SK-N-SH (cell line): Measurements from ENCODE around the gene PANK4. TPM values are rescaled to one million over a fixed set of nuclear protein-coding genes. Genes with fewer than 3 reads are reported as not detected.

ENCODE experiments used
- CTCF ChIA-PET: fragments of 300-600, 350-600 bp; formaldehyde crosslinking; extraction: SDS; loops from one replicate; lab custom pipeline; 2021; lab: Yijun Ruan, JAX
- POLR2A ChIA-PET: fragments of 350-600 bp; sonication (Branson Sonifier 250); formaldehyde crosslinking; extraction: SDS; loops from one replicate; lab custom pipeline; 2020; ENCODE audit warnings: antibody characterized with exemption, inconsistent platforms; lab: Yijun Ruan, JAX
- DNase-seq: peaks from one replicate; pipeline ENCODE4 v3.0.0; 2012
- H2AFZ ChIP-seq: fragments of 200-600 bp; sonication (generic); 2 replicates; pipeline ENCODE4 v1.8.1; 2016; ENCODE audit warnings: antibody characterized with exemption, mild to moderate bottlenecking, low read depth
- H3F3A ChIP-seq: fragments of 200-600 bp; sonication (generic); replicated peaks from 2 replicates; pipeline ENCODE3; 2016; ENCODE audit warnings: antibody characterized with exemption, mild to moderate bottlenecking; ENCODE audit not compliant: insufficient read depth
- H3K27ac ChIP-seq, 2 experiments: fragments of 200-500 bp in 1 of 2; fragments of 200-600 bp in 1 of 2; sonication (Bioruptor generic) in 1 of 2; sonication (generic), shearing (Covaris generic) in 1 of 2; 2 replicates each; pipeline versions ENCODE4 v1.5.1 to v1.6.1; 2014 to 2016; ENCODE audit warnings: low read depth in 2 of 2, inconsistent platforms in 1 of 2, low read length in 1 of 2, mild to moderate bottlenecking in 1 of 2, mixed read lengths in 1 of 2
- H3K27me3 ChIP-seq: fragments of 200-600 bp; sonication (generic), shearing (Covaris generic); 2 replicates; pipeline ENCODE4 v1.6.1; 2016; ENCODE audit warnings: mixed run types; ENCODE audit not compliant: insufficient read depth
- H3K36me3 ChIP-seq, 2 experiments: fragments of 200-500 bp in 1 of 2; fragments of 200-600 bp in 1 of 2; sonication (Bioruptor generic) in 1 of 2; sonication (generic) in 1 of 2; replicated peaks in 1 of 2; 2 replicates each; pipeline versions ENCODE3 to v1.5.1; 2014 to 2016; ENCODE audit warnings: low read length in 1 of 2, mild to moderate bottlenecking in 1 of 2; ENCODE audit not compliant: insufficient read depth in 2 of 2, control insufficient read depth in 1 of 2
- H3K4me1 ChIP-seq, 2 experiments: fragments of 200-500 bp in 1 of 2; fragments of 200-600 bp in 1 of 2; sonication (Bioruptor generic) in 1 of 2; sonication (generic), shearing (Covaris generic) in 1 of 2; 2 replicates each; pipeline versions ENCODE4 v1.5.1 to v1.6.1; 2014 to 2016; ENCODE audit warnings: low read depth in 1 of 2, low read length in 1 of 2, mixed run types in 1 of 2; ENCODE audit not compliant: insufficient read depth in 2 of 2, control insufficient read depth in 1 of 2
- H3K4me2 ChIP-seq: fragments of 200-600 bp; sonication (generic), shearing (Covaris generic); 2 replicates; pipeline ENCODE4 v1.6.1; 2017; ENCODE audit warnings: mixed run types
- H3K4me3 ChIP-seq, 2 experiments: fragments of 200-500 bp in 1 of 2; fragments of 200-600 bp in 1 of 2; sonication (Bioruptor generic) in 1 of 2; sonication (generic), shearing (Covaris generic) in 1 of 2; 2 replicates each; pipeline versions ENCODE4 v1.5.1 to v1.8.1; 2014 to 2016; ENCODE audit warnings: low read depth in 2 of 2, inconsistent platforms in 1 of 2, low read length in 1 of 2, mild to moderate bottlenecking in 1 of 2, mixed read lengths in 1 of 2, moderate library complexity in 1 of 2
- H3K79me2 ChIP-seq: fragments of 200-600 bp; sonication (generic); 2 replicates; pipeline ENCODE4 v1.8.1; 2017; ENCODE audit warnings: mild to moderate bottlenecking; ENCODE audit not compliant: insufficient read depth
- H3K9ac ChIP-seq: fragments of 200-600 bp; sonication (generic); 2 replicates; pipeline ENCODE4 v1.6.1; 2017; ENCODE audit warnings: mixed run types
- H3K9me2 ChIP-seq: fragments of 200-600 bp; sonication (generic); 2 replicates; pipeline ENCODE4 v1.6.1; 2017; ENCODE audit warnings: mixed run types
- H3K9me3 ChIP-seq: fragments of 200-600 bp; sonication (generic); 2 replicates; pipeline ENCODE4 v1.6.1; 2017; ENCODE audit warnings: mixed run types, mild to moderate bottlenecking, moderate library complexity
- H4K20me1 ChIP-seq: fragments of 200-600 bp; sonication (generic); 2 replicates; pipeline ENCODE4 v1.6.1; 2017; ENCODE audit warnings: mild to moderate bottlenecking, mixed run types; ENCODE audit not compliant: insufficient read depth
- EZH2phosphoT487 ChIP-seq: fragments of 200-600 bp; sonication (generic); IDR thresholded peaks from 2 replicates; pipeline ENCODE4 v1.6.1; 2017; ENCODE audit warnings: low read depth, mixed run types, mild to moderate bottlenecking, antibody characterized with exemption, moderate library complexity, borderline replicate concordance
- FOSL2 ChIP-seq: IDR thresholded peaks from 2 replicates; pipeline ENCODE4 v1.4.0; 2012; ENCODE audit warnings: low read depth, mild to moderate bottlenecking, moderate library complexity, borderline replicate concordance
- GABPA ChIP-seq: IDR thresholded peaks from 2 replicates; pipeline ENCODE4 v1.4.0; 2012; ENCODE audit warnings: low read depth, mild to moderate bottlenecking
- MAX ChIP-seq: IDR thresholded peaks from 2 replicates; pipeline ENCODE4 v1.4.0; 2012; ENCODE audit warnings: low read depth
- MXI1 ChIP-seq: IDR thresholded peaks from 2 replicates; pipeline ENCODE4 v1.6.1; 2012; ENCODE audit warnings: mild to moderate bottlenecking, low read depth, low read length, improper control_type of control experiment
- POLR2AphosphoS5 ChIP-seq: IDR thresholded peaks from 2 replicates; pipeline ENCODE4 v1.6.1; 2012; ENCODE audit warnings: low read depth, low read length
- RAD21 ChIP-seq: IDR thresholded peaks from 2 replicates; pipeline ENCODE4 v1.6.1; 2012; ENCODE audit warnings: mild to moderate bottlenecking, low read length
- RXRA ChIP-seq: IDR thresholded peaks from 2 replicates; pipeline ENCODE4 v1.4.0; 2012; ENCODE audit warnings: low read depth, mild to moderate bottlenecking, borderline replicate concordance
- TAF1 ChIP-seq: IDR thresholded peaks from 2 replicates; pipeline ENCODE4 v1.6.1; 2012; ENCODE audit warnings: low read depth, mild to moderate bottlenecking, low read length, moderate library complexity, borderline replicate concordance
- TEAD4 ChIP-seq: IDR thresholded peaks from 2 replicates; pipeline ENCODE4 v1.4.0; 2012; ENCODE audit warnings: mild to moderate bottlenecking, borderline replicate concordance; ENCODE audit not compliant: insufficient read depth
- YY1 ChIP-seq: IDR thresholded peaks from 2 replicates; pipeline ENCODE4 v1.4.0; 2012; ENCODE audit warnings: low read depth, mild to moderate bottlenecking
- WGBS: methylation state at CpG from one replicate; pipeline ENCODE4 v1.1.6; 2017; ENCODE audit warnings: low lambda C conversion rate; 5-methylcytosine and 5-hydroxymethylcytosine counted together
- polyA plus RNA-seq, 3 experiments: library from polyadenylated mRNA; depleted of rRNA; stranded (reverse); fragments of >200 nt; gene quantifications; 2 replicates each; pipeline ENCODE4 v1.2.3, GENCODE V29; 2012
- TF ChIP-seq, protein P1 (sequence below): IDR thresholded peaks from 2 replicates; pipeline ENCODE4 v1.6.1; 2012; ENCODE audit warnings: mild to moderate bottlenecking, low read depth, low read length, moderate library complexity
- TF ChIP-seq, protein P2 (sequence below): IDR thresholded peaks from 2 replicates; pipeline ENCODE4 v1.4.0; 2012; ENCODE audit warnings: low read depth, borderline replicate concordance

The PANK4 gene
- polyA plus RNA-seq, 1 of the 3 experiments (the other 2 are of a cell fraction) = 16.6 TPM

GRCh38 chr1:2525572-2525919 lies 850 bp downstream of the PANK4 start:
- H3K9me3 ChIP-seq = no peaks in the 10 kb centered on the region

GRCh38 chr1:2523891-2524609 lies 2.3 kb downstream of the PANK4 start:
- no peak for DNase-seq
- H3K79me2 ChIP-seq = peaks cover 40% of the 10 kb centered on the region
- H3K27ac ChIP-seq = no peak overlapping the region
- TF ChIP-seq TEAD4 (no peak), POLR2AphosphoS5 (no peak), TAF1 (no peak), YY1 (no peak), RXRA (no peak), EZH2phosphoT487 (no peak), MAX (no peak), RAD21 (no peak)
- TF ChIP-seq, protein P1, sequence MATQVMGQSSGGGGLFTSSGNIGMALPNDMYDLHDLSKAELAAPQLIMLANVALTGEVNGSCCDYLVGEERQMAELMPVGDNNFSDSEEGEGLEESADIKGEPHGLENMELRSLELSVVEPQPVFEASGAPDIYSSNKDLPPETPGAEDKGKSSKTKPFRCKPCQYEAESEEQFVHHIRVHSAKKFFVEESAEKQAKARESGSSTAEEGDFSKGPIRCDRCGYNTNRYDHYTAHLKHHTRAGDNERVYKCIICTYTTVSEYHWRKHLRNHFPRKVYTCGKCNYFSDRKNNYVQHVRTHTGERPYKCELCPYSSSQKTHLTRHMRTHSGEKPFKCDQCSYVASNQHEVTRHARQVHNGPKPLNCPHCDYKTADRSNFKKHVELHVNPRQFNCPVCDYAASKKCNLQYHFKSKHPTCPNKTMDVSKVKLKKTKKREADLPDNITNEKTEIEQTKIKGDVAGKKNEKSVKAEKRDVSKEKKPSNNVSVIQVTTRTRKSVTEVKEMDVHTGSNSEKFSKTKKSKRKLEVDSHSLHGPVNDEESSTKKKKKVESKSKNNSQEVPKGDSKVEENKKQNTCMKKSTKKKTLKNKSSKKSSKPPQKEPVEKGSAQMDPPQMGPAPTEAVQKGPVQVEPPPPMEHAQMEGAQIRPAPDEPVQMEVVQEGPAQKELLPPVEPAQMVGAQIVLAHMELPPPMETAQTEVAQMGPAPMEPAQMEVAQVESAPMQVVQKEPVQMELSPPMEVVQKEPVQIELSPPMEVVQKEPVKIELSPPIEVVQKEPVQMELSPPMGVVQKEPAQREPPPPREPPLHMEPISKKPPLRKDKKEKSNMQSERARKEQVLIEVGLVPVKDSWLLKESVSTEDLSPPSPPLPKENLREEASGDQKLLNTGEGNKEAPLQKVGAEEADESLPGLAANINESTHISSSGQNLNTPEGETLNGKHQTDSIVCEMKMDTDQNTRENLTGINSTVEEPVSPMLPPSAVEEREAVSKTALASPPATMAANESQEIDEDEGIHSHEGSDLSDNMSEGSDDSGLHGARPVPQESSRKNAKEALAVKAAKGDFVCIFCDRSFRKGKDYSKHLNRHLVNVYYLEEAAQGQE = no peak
- TF ChIP-seq, protein P2, sequence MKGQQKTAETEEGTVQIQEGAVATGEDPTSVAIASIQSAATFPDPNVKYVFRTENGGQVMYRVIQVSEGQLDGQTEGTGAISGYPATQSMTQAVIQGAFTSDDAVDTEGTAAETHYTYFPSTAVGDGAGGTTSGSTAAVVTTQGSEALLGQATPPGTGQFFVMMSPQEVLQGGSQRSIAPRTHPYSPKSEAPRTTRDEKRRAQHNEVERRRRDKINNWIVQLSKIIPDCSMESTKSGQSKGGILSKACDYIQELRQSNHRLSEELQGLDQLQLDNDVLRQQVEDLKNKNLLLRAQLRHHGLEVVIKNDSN = no peak
- H3K9ac ChIP-seq = no peak overlapping the region
- H3K4me2 ChIP-seq = peak overlapping the region; percentile 83; the same call in 1 of the 2 replicates
- CTCF ChIA-PET = interaction anchor here (0.5 to 5.2 kb wide), 6 partner anchors 16 to 349 kb away, joined by 3 to 25 read pairs (median 3); no protein-coding TSS in a partner anchor
- H3K36me3 ChIP-seq = peaks cover 5 to 30% of the 10 kb centered on the region in 2 experiments
- no peaks in the 10 kb centered on the region for H3K9me2 ChIP-seq
- WGBS = 81% methylated on average over 10 of the region's 10 CpGs
- no peaks in the 10 kb centered on the region for H3K9me3 ChIP-seq
- POLR2A ChIA-PET = no interaction called here
- H2AFZ ChIP-seq = no peak overlapping the region
- peaks cover 0 to 36% of the 10 kb centered on the region in 2 experiments; a peak in 3 of 4 replicates for H3K4me1 ChIP-seq
- no peaks in the 10 kb centered on the region for H3F3A ChIP-seq
- H3K27me3 ChIP-seq = no peaks in the 10 kb centered on the region
- H4K20me1 ChIP-seq = peaks cover 38% of the 10 kb centered on the region
- no peak overlapping the region for H3K4me3 ChIP-seq

More at GRCh38 chr1:2525572-2525919, 850 bp downstream of the PANK4 start:
- no peaks in the 10 kb centered on the region for H3K9me2 ChIP-seq
- H3K79me2 ChIP-seq = peaks cover 40% of the 10 kb centered on the region
- H2AFZ ChIP-seq = no peak overlapping the region
- peak; percentile 62 for DNase-seq
- H3K4me1 ChIP-seq = peaks cover 0 to 40% of the 10 kb centered on the region in 2 experiments; a peak in 3 of 4 replicates
- CTCF ChIA-PET = interaction anchor here (1.3 to 5.2 kb wide), 4 partner anchors 22 to 351 kb away, joined by 3 to 25 read pairs (median 8); no protein-coding TSS in a partner anchor
- peak overlapping the region; percentile 24 to 64; a peak in 2 of 4 replicates for H3K27ac ChIP-seq
- peak overlapping the region; percentile 70 to 93 for H3K4me3 ChIP-seq
- peaks cover under 1% of the 10 kb centered on the region; the same call in 1 of the 2 replicates for H3K27me3 ChIP-seq
- TF ChIP-seq MXI1 (0 out of 2 replicates have a peak, but pooled peaks have one; percentile 26), RAD21 (peak; percentile 25), FOSL2 (no peak), GABPA (no peak)
- POLR2A ChIA-PET = interaction anchor here (0.6 to 3.4 kb wide), 6 partner anchors 18 to 51 kb away, joined by 3 to 19 read pairs (median 6); no protein-coding TSS in a partner anchor
- H3K4me2 ChIP-seq = peak overlapping the region; percentile 83
- peaks cover 38% of the 10 kb centered on the region for H4K20me1 ChIP-seq
- H3K36me3 ChIP-seq = peaks cover 5 to 18% of the 10 kb centered on the region in 2 experiments
- H3K9ac ChIP-seq = peak overlapping the region; percentile 76
- 1% methylated on average over 9 of the region's 20 CpGs for WGBS
- H3F3A ChIP-seq = no peaks in the 10 kb centered on the region
